ENCODE measurements around the gene CAMKMT.

- TF ChIP-seq CTCF (IDR thresholded peaks at IDR 0.05) (no peak), POLR2A (IDR thresholded peaks at IDR 0.05) (no peak)
These were observed 36.7 kb upstream of the CAMKMT start for GRCh38 chr2:44324971-44325426.

Data from Peyer's patch (tissue), 4 donors.